HG02885 (cell line): Measurements from ENCODE around the gene CHMP6.
"Not testable (repeated sequence)": the region's sequence is repeated elsewhere in the genome, so short reads cannot be mapped to it uniquely, and the experiment has no call there.

ENCODE experiments used
- ATAC-seq: cut with Tn5 transposase; IDR thresholded peaks from one replicate; pipeline ENCODE4 v1.9.1; 2021; ENCODE audit warnings: mild to moderate bottlenecking; ENCODE audit not compliant: unreplicated experiment, poor library complexity

The CHMP6 gene

GRCh38 chr17:81009136-81009535 lies 17.5 kb downstream of the CHMP6 start:
- no peak for ATAC-seq

GRCh38 chr17:81010935-81011334 lies 19.3 kb downstream of the CHMP6 start:
- no peak for ATAC-seq

GRCh38 chr17:81011951-81012350 lies 20.3 kb downstream of the CHMP6 start:
- ATAC-seq, result no peak

GRCh38 chr17:81012574-81013447 lies 21.2 kb downstream of the CHMP6 start:
- no peak for ATAC-seq

- no peak for ATAC-seq
Measured at GRCh38 chr17:81013642-81014041, 22.0 kb downstream of the CHMP6 start.

- ATAC-seq, result no peak
Measured at GRCh38 chr17:81015136-81015535, 23.5 kb downstream of the CHMP6 start.

GRCh38 chr17:81016575-81016974 lies 24.9 kb downstream of the CHMP6 start:
- ATAC-seq, result no peak

GRCh38 chr17:81017330-81017729 lies 25.7 kb downstream of the CHMP6 start:
- ATAC-seq, result not testable (repeated sequence)

GRCh38 chr17:81018044-81018802 lies 26.6 kb downstream of the CHMP6 start:
- no peak for ATAC-seq

GRCh38 chr17:81019563-81020442 lies 28.2 kb downstream of the CHMP6 start:
- ATAC-seq, result no peak

- no peak for ATAC-seq
Measured at GRCh38 chr17:81020443-81020766, 28.8 kb downstream of the CHMP6 start.

GRCh38 chr17:81020767-81021497 lies 29.3 kb downstream of the CHMP6 start:
- ATAC-seq, result no peak

GRCh38 chr17:81021531-81022343 lies 30.1 kb downstream of the CHMP6 start:
- ATAC-seq, result no peak

- ATAC-seq, result no peak
Measured at GRCh38 chr17:81022344-81022676, 30.7 kb downstream of the CHMP6 start.

- no peak for ATAC-seq
Measured at GRCh38 chr17:81025065-81025740, 33.6 kb downstream of the CHMP6 start.

GRCh38 chr17:81025741-81026129 lies 34.1 kb downstream of the CHMP6 start:
- ATAC-seq, result no peak

GRCh38 chr17:81026266-81027036 lies 34.8 kb downstream of the CHMP6 start:
- ATAC-seq, result no peak

GRCh38 chr17:81027038-81027437 lies 35.4 kb downstream of the CHMP6 start:
- no peak for ATAC-seq
